Mucosa of gallbladder (tissue), 1 donor: ENCODE data around the gene HS3ST3A1. TPM values are rescaled to one million over a fixed set of nuclear protein-coding genes. Genes with fewer than 3 reads are reported as not detected.
"Not testable (repeated sequence)": the region's sequence is repeated elsewhere in the genome, so short reads cannot be mapped to it uniquely, and the experiment has no call there.

ENCODE experiments used
- DNase-seq: peaks from one replicate; pipeline ENCODE4 v3.0.0-alpha.2; 2020; ENCODE audit warnings: low spot score
- total RNA-seq: library from RNA; stranded (reverse); gene quantifications from one replicate; pipeline ENCODE4 v1.2.1, GENCODE V29; 2021
- donor health status: DM: no; HTN: no; CAD: no.

HS3ST3A1 gene
- total RNA-seq, 1 donor from 2014 or later, result 0.49 TPM

DNA sequence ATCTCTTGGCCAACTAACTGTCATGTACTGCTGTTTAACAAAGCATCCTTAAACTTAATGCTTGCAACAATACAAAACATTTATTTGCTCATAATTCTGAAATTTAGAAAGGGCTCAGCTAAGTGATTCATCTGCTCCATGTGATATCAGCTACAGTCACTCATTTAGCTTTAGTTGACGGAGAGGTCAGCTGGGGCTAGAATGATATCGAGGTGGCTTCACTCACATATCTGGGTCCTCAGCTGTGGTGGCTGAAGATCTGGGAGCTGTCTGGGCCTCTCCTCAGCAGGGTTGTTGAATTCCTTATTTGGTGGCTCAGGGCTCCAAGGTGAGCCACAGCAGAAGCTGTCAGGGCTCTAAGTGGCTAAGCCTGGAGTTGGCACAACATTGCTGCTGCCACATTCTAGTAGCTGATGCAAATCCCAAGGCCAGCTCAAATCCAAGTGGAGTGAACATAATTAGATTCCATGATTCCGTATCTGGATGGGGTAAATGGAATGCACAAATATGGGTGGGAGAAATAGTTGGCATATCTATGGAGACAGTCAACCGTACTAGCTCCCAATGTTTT, 62.8 kb downstream of the HS3ST3A1 start:
- no peak for DNase-seq

DNA sequence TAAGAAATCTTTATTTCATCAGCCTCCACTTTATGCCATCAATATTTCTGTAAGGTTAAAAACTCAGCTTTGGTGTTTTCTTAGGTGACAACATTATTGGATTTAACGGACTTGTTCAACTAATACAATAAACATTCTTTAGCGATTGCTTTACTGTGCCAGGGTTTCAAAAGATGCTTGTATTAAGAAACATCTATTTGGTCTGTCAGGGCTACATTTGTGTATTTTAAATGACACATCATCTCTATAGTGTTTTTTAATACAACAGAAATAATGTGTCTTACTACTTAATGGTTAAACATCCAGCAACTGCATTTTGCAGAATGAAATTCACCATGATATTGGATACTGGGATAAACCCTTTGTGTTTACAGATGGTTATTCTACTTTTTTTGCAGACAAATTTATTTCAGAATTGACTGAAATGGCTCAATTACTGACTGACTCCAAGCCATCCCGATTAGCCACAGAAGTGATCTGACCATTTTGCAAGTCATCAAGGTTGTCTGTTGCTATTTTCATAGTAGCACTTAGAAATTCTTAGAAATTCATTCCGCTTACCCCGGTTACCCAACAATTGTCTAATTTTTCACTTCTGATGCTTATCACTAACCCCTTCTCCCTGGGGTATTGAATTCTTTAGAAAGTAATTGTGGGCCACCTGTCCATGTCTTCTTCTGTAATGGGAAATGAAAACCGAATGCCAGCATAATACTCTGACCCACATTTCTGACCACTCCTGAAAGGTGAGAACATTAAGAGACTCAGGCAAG, 63.7 kb downstream of the HS3ST3A1 start:
- no peak for DNase-seq

DNA sequence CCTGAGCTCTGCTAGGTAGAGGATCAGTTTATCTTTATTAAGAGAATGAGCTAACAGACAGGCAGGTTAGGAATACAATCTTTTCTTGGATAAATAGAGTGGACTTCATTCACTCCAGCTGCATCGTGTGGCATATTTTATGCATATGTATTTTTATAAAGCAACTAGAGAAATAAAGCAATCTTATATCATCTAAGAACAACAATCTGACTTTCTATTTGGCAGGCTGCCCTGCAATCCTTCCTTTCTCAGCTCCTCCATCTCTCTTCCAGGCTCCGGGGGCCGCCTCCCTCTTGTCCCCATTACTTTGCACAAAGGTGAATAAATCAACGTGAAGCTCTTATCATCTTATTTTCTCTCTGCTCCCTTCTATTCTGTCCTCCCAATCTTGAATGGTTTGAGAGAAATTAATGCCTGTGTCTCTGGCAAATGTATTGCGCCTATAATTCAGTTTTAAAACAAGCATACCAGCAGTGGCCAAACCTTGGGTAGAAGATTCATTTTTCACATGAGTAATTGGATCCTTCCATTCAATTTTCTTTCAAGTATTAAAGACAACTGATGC, 64.5 kb downstream of the HS3ST3A1 start:
- no peak for DNase-seq

DNA sequence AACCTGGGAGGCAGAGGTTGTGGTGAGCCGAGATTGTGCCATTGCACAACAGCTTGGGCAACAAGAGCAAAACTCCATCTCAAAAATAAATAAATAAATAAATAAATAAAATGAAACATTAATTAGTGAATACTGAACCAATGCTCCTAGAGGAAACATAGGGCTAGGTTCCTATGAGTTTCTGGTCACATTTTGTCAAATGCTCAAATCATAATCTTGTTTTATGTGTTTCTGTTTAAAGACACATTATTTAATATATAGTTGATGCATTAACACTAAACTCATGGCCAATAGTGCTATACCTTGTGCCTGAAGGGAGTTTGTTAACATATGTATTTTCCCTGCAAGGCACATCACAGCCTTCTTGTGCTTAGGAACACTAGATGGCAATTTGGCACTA, 66.8 kb downstream of the HS3ST3A1 start:
- no peak for DNase-seq

DNA sequence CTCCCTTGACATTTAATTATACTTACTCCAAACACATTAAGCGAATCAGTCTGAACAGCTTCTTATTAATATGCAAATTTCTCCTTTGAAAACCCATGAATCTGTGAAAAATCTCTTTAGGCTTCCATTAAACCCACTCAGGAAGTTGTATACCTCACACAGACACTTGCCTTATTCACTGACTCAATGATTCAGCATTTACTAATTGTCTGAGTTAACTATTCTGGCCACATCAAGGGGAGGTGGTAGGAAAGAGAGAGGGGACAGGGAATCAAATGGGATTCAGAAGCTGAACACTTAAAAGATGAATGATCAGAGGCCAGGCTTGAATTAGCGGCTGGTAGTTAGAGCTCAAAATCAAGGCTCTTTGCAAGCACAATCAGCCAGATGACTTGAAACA, 70.0 kb downstream of the HS3ST3A1 start:
- no peak for DNase-seq

DNA sequence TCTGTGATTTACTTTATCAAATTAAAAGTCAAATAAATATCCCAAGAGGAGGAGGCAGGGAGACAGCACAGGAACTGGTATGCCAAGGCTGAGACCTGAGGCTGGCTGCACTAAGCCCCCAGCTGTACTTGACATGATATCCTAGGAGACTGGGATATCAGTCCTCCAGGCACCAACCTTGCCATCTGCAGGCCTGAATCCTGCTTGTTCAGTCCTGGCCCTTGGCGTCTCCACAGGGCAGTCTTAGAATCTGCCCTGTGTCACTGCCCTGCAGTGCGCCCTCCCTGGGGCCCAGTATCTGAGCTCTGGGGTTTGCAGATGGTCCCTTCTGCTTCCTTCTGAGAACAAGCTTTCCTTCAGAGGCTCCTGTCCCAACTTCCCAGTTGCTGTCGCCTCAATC, 75.9 kb downstream of the HS3ST3A1 start:
- no peak for DNase-seq

GRCh38 chr17:13523164-13523563, 78.6 kb downstream of the HS3ST3A1 start:
- DNase-seq, result no peak

- no peak for DNase-seq
Measured at GRCh38 chr17:13522749-13523148, 79.0 kb downstream of the HS3ST3A1 start.

- DNase-seq, result no peak
Measured at GRCh38 chr17:13521784-13522183, 79.9 kb downstream of the HS3ST3A1 start.

DNA sequence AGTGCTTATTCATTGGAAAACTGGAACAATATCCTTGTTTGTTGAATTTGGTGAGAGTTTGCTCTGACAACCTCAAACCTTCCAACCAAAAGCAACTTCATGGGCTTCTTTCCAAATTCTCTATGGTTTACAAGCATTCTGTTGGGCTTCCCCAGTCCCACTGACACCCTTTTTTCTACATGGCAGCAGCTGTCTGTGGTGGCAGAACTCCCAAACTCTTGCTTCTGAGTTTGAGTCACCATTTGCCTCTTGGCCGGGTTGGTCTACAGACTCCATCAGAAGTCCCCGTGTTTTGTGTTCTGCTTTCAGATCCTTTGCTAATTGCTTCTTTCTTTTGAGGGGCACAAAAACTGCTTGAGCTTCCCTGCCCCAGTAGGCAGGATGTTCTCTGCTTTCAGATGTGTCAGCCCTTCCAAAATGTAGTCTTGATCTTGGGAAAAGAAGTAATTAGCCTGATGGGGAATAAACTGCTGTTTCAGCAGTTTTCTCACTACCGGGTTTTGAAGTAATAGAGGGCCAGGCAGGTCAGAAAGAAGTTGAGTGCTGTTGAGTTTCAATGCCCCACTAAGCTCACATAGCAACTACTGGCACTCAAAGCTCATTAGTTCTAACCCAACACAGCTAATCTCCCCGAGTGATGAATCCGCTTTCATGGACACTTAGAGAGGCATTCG, 80.7 kb downstream of the HS3ST3A1 start:
- no peak for DNase-seq

DNA sequence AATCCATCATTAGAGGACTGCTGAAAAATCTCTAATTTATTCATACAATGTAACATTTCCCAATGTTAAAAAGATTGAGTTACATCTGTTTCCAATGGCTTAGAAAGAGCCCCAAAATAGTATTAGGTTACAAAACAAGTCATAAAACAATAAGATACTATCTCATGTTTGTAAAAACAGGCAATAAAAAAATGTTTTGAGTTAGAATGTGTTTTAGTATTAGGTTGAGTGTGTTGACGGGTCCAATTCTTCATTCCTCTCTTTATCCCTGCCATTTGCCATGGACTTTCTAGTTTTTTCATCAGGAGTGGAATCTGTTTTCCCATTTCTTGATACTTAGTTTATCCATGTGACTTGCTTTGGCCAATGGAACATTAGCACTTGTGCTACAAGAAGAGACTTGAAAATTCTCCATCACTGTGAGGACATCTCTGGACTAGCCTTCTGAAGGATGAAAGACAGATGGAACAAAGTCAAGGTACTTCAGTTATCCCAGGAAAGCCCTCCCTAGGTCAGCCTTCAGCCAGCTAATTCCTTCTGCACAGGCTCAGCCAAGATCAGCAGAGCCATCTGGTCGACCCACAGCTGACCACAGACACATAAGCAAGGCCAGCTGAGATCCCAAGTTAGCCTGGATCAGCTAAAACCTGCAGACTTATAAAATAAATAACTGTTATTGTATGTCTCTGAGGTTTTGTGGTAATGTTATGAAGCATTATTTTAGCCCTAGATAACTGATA, 83.3 kb downstream of the HS3ST3A1 start:
- no peak for DNase-seq

- DNase-seq, result no peak
Measured at GRCh38 chr17:13513039-13513405, 88.7 kb downstream of the HS3ST3A1 start.

- DNase-seq, result no peak
Measured at GRCh38 chr17:13510062-13510461, 91.7 kb downstream of the HS3ST3A1 start.

DNA sequence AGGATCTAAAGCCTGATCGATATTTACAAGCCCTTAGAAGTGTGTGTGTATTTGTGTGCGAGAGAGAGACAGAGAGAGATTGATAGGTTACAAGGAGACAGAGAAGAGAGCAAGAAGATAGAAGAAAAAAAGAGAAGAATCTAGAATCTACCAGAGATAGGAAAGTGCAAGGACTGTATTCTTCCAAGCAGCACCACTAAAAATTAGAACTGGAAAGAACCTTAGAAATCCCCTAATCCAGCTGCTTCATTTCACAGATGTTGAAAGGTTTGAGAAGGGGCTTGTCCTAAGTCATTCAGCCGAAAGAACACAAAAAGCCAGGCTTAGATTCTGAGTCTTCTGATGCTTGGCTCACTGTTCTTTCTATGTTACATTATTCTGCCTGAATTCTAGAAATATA, 92.2 kb downstream of the HS3ST3A1 start:
- no peak for DNase-seq

DNA sequence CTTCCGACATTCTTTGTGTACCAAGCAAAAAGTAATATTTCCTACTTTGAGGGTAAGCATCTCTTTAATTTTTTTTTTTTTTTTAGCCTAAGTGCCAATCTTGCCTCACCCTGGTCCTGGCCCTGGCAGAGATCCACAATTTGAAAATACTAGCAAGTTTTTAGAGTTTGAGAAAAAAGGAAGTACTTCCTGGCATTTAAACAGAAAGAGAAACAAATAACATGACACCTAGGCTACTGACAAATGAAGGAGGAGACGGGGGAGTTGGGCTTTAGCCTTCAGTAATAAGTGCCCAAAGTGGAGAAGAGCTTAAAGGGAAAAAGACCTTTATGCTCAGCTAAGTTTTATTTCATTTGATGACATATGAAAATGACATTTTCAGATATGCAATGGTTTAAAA, 92.8 kb downstream of the HS3ST3A1 start:
- DNase-seq, result no peak

DNA sequence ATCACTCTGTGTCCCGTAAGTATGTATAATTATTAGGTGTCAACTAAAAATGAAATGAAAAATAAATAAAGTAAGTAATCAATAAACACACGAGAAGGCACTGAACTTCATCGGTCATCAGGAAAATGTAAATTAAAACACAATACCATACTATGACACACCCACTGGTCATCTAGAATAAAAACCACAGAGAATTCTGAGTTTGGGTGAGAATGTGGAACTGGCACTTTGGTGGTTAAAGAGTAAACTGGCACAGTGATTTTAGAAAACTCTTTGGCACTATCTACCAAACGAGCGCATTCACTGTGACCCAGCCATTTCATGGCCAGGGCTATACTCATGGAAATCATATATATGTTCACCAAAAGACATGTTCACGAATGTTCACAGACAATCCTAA, 98.2 kb downstream of the HS3ST3A1 start:
- DNase-seq, result no peak

GRCh38 chr17:13502263-13502662, 99.5 kb downstream of the HS3ST3A1 start:
- DNase-seq, result no peak

DNA sequence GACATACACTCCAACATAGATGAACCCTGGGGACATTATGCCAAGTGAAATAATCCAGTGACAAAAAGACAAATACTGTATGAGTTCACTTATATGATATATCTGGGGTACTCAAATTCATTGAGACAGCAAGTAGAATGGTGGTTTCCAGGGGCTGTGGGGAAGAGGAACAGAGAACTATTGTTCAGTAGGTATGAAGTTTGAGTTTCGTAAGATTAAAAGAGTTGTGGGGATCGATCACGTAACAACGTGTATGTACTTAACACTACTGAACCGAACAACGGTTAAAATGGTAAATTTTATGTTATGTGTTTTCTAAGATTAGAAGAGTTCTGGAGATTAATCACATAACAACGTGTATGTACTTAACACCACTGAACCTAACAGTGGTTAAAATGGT, 100.8 kb downstream of the HS3ST3A1 start:
- DNase-seq, result no peak

DNA sequence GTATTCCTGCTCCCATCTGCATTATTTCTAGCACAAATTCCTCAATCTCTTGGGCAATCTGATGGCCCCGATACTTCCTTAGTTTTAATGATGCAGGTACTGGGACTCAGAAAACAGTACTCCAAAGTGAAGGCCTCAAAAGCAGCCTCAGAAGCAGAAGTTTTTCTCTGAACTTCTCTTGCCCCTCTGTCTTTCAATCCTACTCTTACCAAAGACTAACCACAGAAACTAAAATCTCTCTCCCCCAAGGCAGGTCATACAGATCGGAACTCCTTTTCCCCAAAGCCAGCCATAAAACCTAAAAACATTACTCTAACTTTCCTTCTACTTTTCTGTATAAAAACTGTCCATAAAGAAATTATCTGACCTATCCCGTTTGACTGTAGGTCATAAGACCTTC, 103.5 kb downstream of the HS3ST3A1 start:
- DNase-seq, result no peak

- DNase-seq, result not testable (repeated sequence)
Measured at GRCh38 chr17:13496553-13497056, 105.1 kb downstream of the HS3ST3A1 start.

- DNase-seq, result no peak
Measured at GRCh38 chr17:13495423-13495822, 106.3 kb downstream of the HS3ST3A1 start.

GRCh38 chr17:13492737-13493122, 109.0 kb downstream of the HS3ST3A1 start:
- DNase-seq, result no peak
